DOHH2 (cell line): ENCODE results near the gene RXRA.

ENCODE experiments used
- H3F3A ChIP-seq: fragments of 200-600 bp; sonication (generic), shearing (Covaris generic); 2 replicates; pipeline ENCODE4 v1.6.0; 2016; ENCODE audit warnings: antibody characterized with exemption, mild to moderate bottlenecking; ENCODE audit not compliant: control insufficient read depth, insufficient read depth
- H3K27ac ChIP-seq: fragments of 200-600 bp; sonication (generic); 2 replicates; pipeline ENCODE4 v1.5.1; 2014; ENCODE audit warnings: low read depth, mild to moderate bottlenecking, low read length, moderate library complexity
- H3K27me3 ChIP-seq: fragments of 200-600 bp; sonication (generic); 2 replicates; pipeline ENCODE4 v1.6.1; 2014; ENCODE audit warnings: mild to moderate bottlenecking, low read length, mixed read lengths; ENCODE audit not compliant: control insufficient read depth
- H3K36me3 ChIP-seq: fragments of 200-600 bp; sonication (generic); 2 replicates; pipeline ENCODE4 v1.6.1; 2014; ENCODE audit warnings: mild to moderate bottlenecking, low read length, moderate library complexity, mixed read lengths; ENCODE audit not compliant: control insufficient read depth
- H3K4me1 ChIP-seq: fragments of 200-600 bp; sonication (generic); 2 replicates; pipeline ENCODE4 v1.6.1; 2014; ENCODE audit warnings: mild to moderate bottlenecking, low read length, mixed read lengths; ENCODE audit not compliant: control insufficient read depth
- H3K4me2 ChIP-seq: fragments of 200-600 bp; sonication (generic); 2 replicates; pipeline ENCODE4 v1.6.0; 2014; ENCODE audit warnings: mild to moderate bottlenecking, low read length, moderate library complexity
- H3K4me3 ChIP-seq: fragments of 200-600 bp; sonication (generic); 2 replicates; pipeline ENCODE4 v1.5.1; 2014; ENCODE audit warnings: mild to moderate bottlenecking, low read length, mixed read lengths
- H3K79me2 ChIP-seq: fragments of 200-600 bp; sonication (generic); 2 replicates; pipeline ENCODE4 v1.6.1; 2014; ENCODE audit warnings: mild to moderate bottlenecking, low read length, mixed read lengths; ENCODE audit not compliant: control insufficient read depth
- H3K9me2 ChIP-seq: fragments of 200-600 bp; sonication (generic); replicated peaks from 2 replicates; pipeline ENCODE4 v1.6.1; 2014; ENCODE audit warnings: mild to moderate bottlenecking, low read length, mixed read lengths; ENCODE audit not compliant: control insufficient read depth
- H3K9me3 ChIP-seq: fragments of 200-600 bp; sonication (generic); 2 replicates; pipeline ENCODE4 v1.6.1; 2014; ENCODE audit warnings: antibody characterized with exemption, low read length, mixed read lengths; ENCODE audit not compliant: control insufficient read depth, insufficient read depth
- H4K20me1 ChIP-seq: fragments of 200-600 bp; sonication (generic); 2 replicates; pipeline ENCODE4 v1.6.0; 2014; ENCODE audit warnings: low read depth, mild to moderate bottlenecking, antibody characterized with exemption, low read length, moderate library complexity; ENCODE audit not compliant: control insufficient read depth, insufficient read depth
- CTCF ChIP-seq: fragments of 200-600 bp; sonication (generic); IDR thresholded peaks from one replicate; pipeline ENCODE4 v1.5.1; 2014; ENCODE audit warnings: antibody characterized with exemption, mild to moderate bottlenecking, low read depth, low read length; ENCODE audit not compliant: poor library complexity, severe bottlenecking
- EZH2phosphoT487 ChIP-seq: fragments of 200-600 bp; sonication (generic); IDR thresholded peaks from 2 replicates; pipeline ENCODE4 v1.6.1; 2017; ENCODE audit warnings: borderline replicate concordance, mild to moderate bottlenecking, antibody characterized with exemption, low read length, moderate library complexity, mixed read lengths

RXRA gene

GRCh38 chr9:134437403-134438194 lies 111.3 kb downstream of the RXRA start:
- Histone ChIP-seq H3K27me3 (no peaks in the 10 kb centered on the region), H3K4me1 (no peaks in the 10 kb centered on the region), H3K4me3 (no peak overlapping the region), H3K27ac (no peak overlapping the region), H3K4me2 (no peak overlapping the region), H3K9me3 (no peaks in the 10 kb centered on the region), H3K9me2 (no peaks in the 10 kb centered on the region), H3K36me3 (no peaks in the 10 kb centered on the region), H3K79me2 (no peaks in the 10 kb centered on the region), H4K20me1 (no peaks in the 10 kb centered on the region), H3F3A (no peaks in the 10 kb centered on the region)
- TF ChIP-seq EZH2phosphoT487 (no peak), CTCF (no peak)

GRCh38 chr9:134438195-134438788 lies 112.0 kb downstream of the RXRA start:
- H3K27me3 ChIP-seq = no peaks in the 10 kb centered on the region
- H3K4me3 ChIP-seq = no peak overlapping the region
- no peaks in the 10 kb centered on the region for H3F3A ChIP-seq
- no peaks in the 10 kb centered on the region for H3K36me3 ChIP-seq
- TF ChIP-seq EZH2phosphoT487 = no peak
- peak; percentile 19 for TF ChIP-seq CTCF
- H3K27ac ChIP-seq = no peak overlapping the region
- no peaks in the 10 kb centered on the region for H3K9me3 ChIP-seq
- no peaks in the 10 kb centered on the region for H4K20me1 ChIP-seq
- H3K4me2 ChIP-seq = no peak overlapping the region
- no peaks in the 10 kb centered on the region for H3K9me2 ChIP-seq
- H3K79me2 ChIP-seq = no peaks in the 10 kb centered on the region
- H3K4me1 ChIP-seq = no peaks in the 10 kb centered on the region

- Histone ChIP-seq H3F3A (no peaks in the 10 kb centered on the region), H3K79me2 (no peaks in the 10 kb centered on the region), H3K9me3 (no peaks in the 10 kb centered on the region), H3K36me3 (no peaks in the 10 kb centered on the region), H3K4me2 (no peak overlapping the region), H3K27me3 (no peaks in the 10 kb centered on the region), H3K4me3 (no peak overlapping the region), H4K20me1 (no peaks in the 10 kb centered on the region), H3K27ac (no peak overlapping the region), H3K4me1 (no peaks in the 10 kb centered on the region), H3K9me2 (no peaks in the 10 kb centered on the region)
- TF ChIP-seq EZH2phosphoT487 = no peak
- no peak for TF ChIP-seq CTCF
Observed at GRCh38 chr9:134439368-134439784, 113.1 kb downstream of the RXRA start.
